H1 (cell line): ENCODE results near the gene SCO2. TPM values are rescaled to one million over a fixed set of nuclear protein-coding genes. Genes with fewer than 3 reads are reported as not detected.

ENCODE experiments used
- CTCF ChIA-PET: fragments of 300-600 bp; sonication (Branson Sonifier 250); formaldehyde crosslinking; loops from one replicate; lab custom pipeline; 2021; ENCODE audit not compliant: partially characterized antibody; lab: Charles Lee
- POLR2A ChIA-PET: fragments of 300-600 bp; sonication (Branson Sonifier 250); formaldehyde crosslinking; loops from one replicate; lab custom pipeline; 2021; ENCODE audit warnings: inconsistent platforms; ENCODE audit not compliant: partially characterized antibody; lab: Charles Lee
- DNase-seq, 2 experiments: peaks; one replicate each; pipeline versions ENCODE4 v3.0.0 to v3.0.0-alpha.2; 2010 to 2022; ENCODE audit warnings: low spot score in 2 of 2, low read depth in 1 of 2, mixed read lengths in 1 of 2
- FAIRE-seq: peaks from 2 replicates; lab custom pipeline; 2011; peaks lifted over from hg19 to GRCh38; lab: Jason Lieb, UNC
- H2AFZ ChIP-seq: 2 replicates; pipeline ENCODE4 v1.8.1; 2012; ENCODE audit warnings: low read length, inconsistent platforms
- H2AK5ac ChIP-seq: 2 replicates; pipeline ENCODE4 v1.6.1; 2013; ENCODE audit warnings: low read depth, low read length
- H2BK120ac ChIP-seq: replicated peaks from 2 replicates; pipeline ENCODE3; 2013; ENCODE audit warnings: low read depth, low read length, inconsistent platforms
- H2BK12ac ChIP-seq: 2 replicates; pipeline ENCODE4 v1.6.1; 2013; ENCODE audit warnings: low read depth, low read length
- H2BK15ac ChIP-seq: 2 replicates; pipeline ENCODE4 v1.6.1; 2013; ENCODE audit warnings: low read length
- H2BK20ac ChIP-seq: 2 replicates; pipeline ENCODE4 v1.6.1; 2013; ENCODE audit warnings: low read length
- H2BK5ac ChIP-seq: 2 replicates; pipeline ENCODE4 v1.6.1; 2013; ENCODE audit warnings: low read depth, low read length
- H3K14ac ChIP-seq: 2 replicates; pipeline ENCODE4 v1.6.1; 2013; ENCODE audit warnings: inconsistent platforms; ENCODE audit not compliant: insufficient read length
- H3K18ac ChIP-seq: 2 replicates; pipeline ENCODE4 v1.6.1; 2013; ENCODE audit warnings: low read length; ENCODE audit errors: extremely low read depth
- H3K23ac ChIP-seq: 2 replicates; pipeline ENCODE4 v1.6.1; 2013; ENCODE audit warnings: inconsistent platforms; ENCODE audit not compliant: insufficient read length
- H3K23me2 ChIP-seq: 2 replicates; pipeline ENCODE4 v1.6.1; 2013; ENCODE audit warnings: low read depth, low read length
- H3K27ac ChIP-seq: 2 replicates; pipeline ENCODE4 v1.6.1; 2011; ENCODE audit warnings: low read depth, low read length, inconsistent platforms
- H3K27me3 ChIP-seq, 4 experiments: replicated peaks in 1 of 4; 1 replicate in 1 of 4; 2 replicates in 3 of 4; pipeline versions ENCODE4 v1.6.1 to v1.8.1; 2011 to 2013; ENCODE audit warnings: low read length in 3 of 4, mild to moderate bottlenecking in 3 of 4, inconsistent platforms in 2 of 4, mixed read lengths in 2 of 4, moderate library complexity in 1 of 4; ENCODE audit not compliant: control insufficient read depth in 3 of 4, insufficient read depth in 3 of 4; ENCODE audit errors: extremely low read depth in 1 of 4
- H3K36me3 ChIP-seq, 4 experiments: 2 replicates each; pipeline versions ENCODE4 v1.6.1 to v1.8.1; 2011 to 2013; ENCODE audit warnings: mild to moderate bottlenecking in 4 of 4, low read length in 3 of 4, moderate library complexity in 2 of 4, control low read depth in 1 of 4, inconsistent platforms in 1 of 4; ENCODE audit not compliant: insufficient read depth in 4 of 4, control insufficient read depth in 2 of 4
- H3K4ac ChIP-seq: replicated peaks from 2 replicates; pipeline ENCODE3; 2013; ENCODE audit warnings: low read length, low read depth, mixed read lengths, inconsistent platforms; ENCODE audit not compliant: insufficient read length
- H3K4me1 ChIP-seq, 4 experiments: replicated peaks in 1 of 4; 1 replicate in 1 of 4; 2 replicates in 3 of 4; pipeline versions ENCODE4 v1.6.1 to v1.8.1; 2011 to 2013; ENCODE audit warnings: low read length in 3 of 4, inconsistent platforms in 2 of 4, mixed read lengths in 1 of 4; ENCODE audit not compliant: insufficient read depth in 4 of 4, control insufficient read depth in 3 of 4
- H3K4me2 ChIP-seq, 2 experiments: 2 replicates each; pipeline versions ENCODE4 v1.6.1 to v1.8.1; 2011 to 2013; ENCODE audit warnings: low read depth in 2 of 2, low read length in 2 of 2, control low read depth in 1 of 2, inconsistent platforms in 1 of 2, mild to moderate bottlenecking in 1 of 2; ENCODE audit not compliant: insufficient read depth in 1 of 2
- H3K4me3 ChIP-seq, 4 experiments: fragments of 200-600, 300-600 bp in 1 of 4; sonication (generic), shearing (Covaris generic), sonication (Bioruptor Twin) in 1 of 4; 2 replicates each; pipeline versions ENCODE4 v1.5.1 to v1.8.1; 2011 to 2016; ENCODE audit warnings: low read length in 4 of 4, low read depth in 3 of 4, control low read depth in 2 of 4, inconsistent platforms in 2 of 4, mild to moderate bottlenecking in 2 of 4, mixed read lengths in 1 of 4, moderate library complexity in 1 of 4; ENCODE audit not compliant: insufficient read depth in 2 of 4; ENCODE audit errors: extremely low read depth in 1 of 4
- H3K56ac ChIP-seq: replicated peaks from 2 replicates; pipeline ENCODE3; 2013; ENCODE audit warnings: low read depth, mild to moderate bottlenecking, mixed read lengths, low read length, inconsistent platforms; ENCODE audit not compliant: insufficient read length
- H3K79me1 ChIP-seq: 2 replicates; pipeline ENCODE4 v1.6.1; 2013; ENCODE audit warnings: low read depth, low read length, control low read depth
- H3K79me2 ChIP-seq, 2 experiments: 2 replicates each; pipeline versions ENCODE4 v1.6.1 to v1.8.1; 2012 to 2013; ENCODE audit warnings: low read length in 2 of 2, mild to moderate bottlenecking in 2 of 2, inconsistent platforms in 1 of 2; ENCODE audit not compliant: insufficient read depth in 2 of 2, control insufficient read depth in 1 of 2
- H3K9ac ChIP-seq, 4 experiments: replicated peaks in 1 of 4; 1 replicate in 1 of 4; 2 replicates in 3 of 4; pipeline versions ENCODE4 v1.6.1 to v1.8.1; 2011 to 2013; ENCODE audit warnings: low read depth in 3 of 4, low read length in 3 of 4, control low read depth in 2 of 4, mild to moderate bottlenecking in 2 of 4, moderate library complexity in 2 of 4, inconsistent platforms in 1 of 4; ENCODE audit errors: extremely low read depth in 1 of 4
- H3K9me3 ChIP-seq, 2 experiments: 2 replicates each; pipeline versions ENCODE4 v1.6.1 to v1.8.1; 2012 to 2013; ENCODE audit warnings: mild to moderate bottlenecking in 2 of 2, moderate library complexity in 2 of 2, control low read depth in 1 of 2, inconsistent platforms in 1 of 2, low read depth in 1 of 2, low read length in 1 of 2, mixed read lengths in 1 of 2; ENCODE audit not compliant: insufficient read depth in 2 of 2
- H4K20me1 ChIP-seq, 2 experiments: replicated peaks in 1 of 2; 2 replicates each; pipeline versions ENCODE3 to v1.8.1; 2011 to 2013; ENCODE audit warnings: inconsistent platforms in 2 of 2, low read length in 2 of 2, mild to moderate bottlenecking in 1 of 2; ENCODE audit not compliant: insufficient read depth in 2 of 2, control insufficient read depth in 1 of 2
- H4K5ac ChIP-seq: 2 replicates; pipeline ENCODE4 v1.6.1; 2013; ENCODE audit warnings: low read length, low read depth, mixed read lengths, inconsistent platforms; ENCODE audit not compliant: insufficient read length
- H4K8ac ChIP-seq: 2 replicates; pipeline ENCODE4 v1.8.0; 2013; ENCODE audit warnings: mild to moderate bottlenecking, moderate library complexity, low read length, inconsistent platforms; ENCODE audit not compliant: insufficient read depth; ENCODE audit errors: extremely low read depth
- H4K91ac ChIP-seq: replicated peaks from 2 replicates; pipeline ENCODE3; 2013; ENCODE audit warnings: low read length, mixed read lengths, inconsistent platforms; ENCODE audit not compliant: insufficient read length
- EP300 ChIP-seq, 2 experiments: IDR thresholded peaks; 1 replicate in 1 of 2; 2 replicates in 1 of 2; pipeline ENCODE4 v1.6.1; 2011 to 2012; ENCODE audit warnings: low read depth in 2 of 2, low read length in 2 of 2, mild to moderate bottlenecking in 2 of 2, borderline replicate concordance in 1 of 2, inconsistent platforms in 1 of 2, moderate library complexity in 1 of 2
- JUN ChIP-seq: IDR thresholded peaks from 2 replicates; pipeline ENCODE4 v1.6.1; 2011; ENCODE audit warnings: low read depth, mild to moderate bottlenecking, improper control_type of control experiment, low read length
- RAD21 ChIP-seq, 2 experiments: IDR thresholded peaks in 1 of 2; conservative IDR thresholded peaks in 1 of 2; 2 replicates each; pipeline ENCODE4 v1.6.1; 2011; ENCODE audit warnings: low read depth in 2 of 2, low read length in 2 of 2, improper control_type of control experiment in 1 of 2, inconsistent platforms in 1 of 2, mild to moderate bottlenecking in 1 of 2, moderate library complexity in 1 of 2
- SIX5 ChIP-seq: IDR thresholded peaks from 2 replicates; pipeline ENCODE4 v1.6.1; 2011; ENCODE audit warnings: mild to moderate bottlenecking, low read depth, low read length
- TAF7 ChIP-seq: optimal IDR thresholded peaks from 2 replicates; pipeline ENCODE3; 2011; ENCODE audit warnings: low read depth, mild to moderate bottlenecking, inconsistent platforms, low read length, moderate library complexity, borderline replicate concordance
- WGBS, 2 experiments: shearing (Covaris generic) in 1 of 2; methylation state at CpG; one replicate each; pipeline versions ENCODE4 v1.1.6 to v1.1.7; 2013 to 2015; ENCODE audit warnings: low lambda C conversion rate in 2 of 2, mixed read lengths in 2 of 2, inconsistent platforms in 1 of 2, low coverage in 1 of 2, missing lambda C conversion rate in 1 of 2; ENCODE audit not compliant: insufficient replicate concordance in 2 of 2, insufficient coverage in 1 of 2, insufficient read length in 1 of 2; ENCODE audit errors: extremely low coverage in 1 of 2, missing lambda C conversion rate in 1 of 2; 5-methylcytosine and 5-hydroxymethylcytosine counted together
- polyA plus RNA-seq, 7 experiments: library from polyadenylated mRNA; depleted of rRNA in 3 of 7; stranded (reverse) in 5 of 7; unstranded in 2 of 7; fragments of >200 nt in 5 of 7; fragments of 200-250 nt in 2 of 7; gene quantifications; 1 replicate in 5 of 7; 2 replicates in 1 of 7; 4 replicates in 1 of 7; pipeline versions ENCODE4 v1.2.1 to v1.2.3, GENCODE V29; 2011 to 2013; ENCODE audit warnings: missing spikeins in 2 of 7, mixed read lengths in 2 of 7
- total RNA-seq: library from RNA; stranded (reverse); fragmentation: NEBNext Ultra II Directional; extraction: Animal tissue kit (Norgen Biotek cat#: 25700); gene quantifications from 2 replicates; pipeline ENCODE4 v1.2.1, GENCODE V29; 2021

The SCO2 gene
- total and polyA plus RNA-seq, 2 of the 8 experiments (the other 6 are each of a cell fraction or from before 2014, with no cell fraction given): 2.0 TPM; not detected in 1

- H3K14ac ChIP-seq: no peak overlapping the region
- peaks cover 3% of the 10 kb centered on the region; the same call in 1 of the 2 replicates for H3K23me2 ChIP-seq
- peak overlapping the region; percentile 33 to 77 (median 71); a peak in 7 of 8 replicates for H3K4me3 ChIP-seq
- no peak overlapping the region for H2AK5ac ChIP-seq
- H2BK12ac ChIP-seq: no peak overlapping the region
- H3K4ac ChIP-seq: no peak overlapping the region
- TF ChIP-seq TAF7 (no peak), SIX5 (no peak), EP300 (IDR thresholded peaks at IDR 0.05; ENCODE audit: borderline replicate concordance in 1 of 2, low read depth in 2 of 2, low read length in 2 of 2) (no peak), JUN (no peak), RAD21 (IDR thresholded peaks at IDR 0.05 in 1 of 2, conservative IDR thresholded peaks at IDR 0.05 in 1 of 2; ENCODE audit: low read depth in 2 of 2, low read length in 2 of 2) (no peak)
- no peak overlapping the region for H2BK15ac ChIP-seq
- peaks cover 0 to 3% (median 0%) of the 10 kb centered on the region in 4 experiments; a peak in 2 of 7 replicates for H3K4me1 ChIP-seq
- H3K18ac ChIP-seq: no peak overlapping the region
- ChIA-PET POLR2A (interaction anchor here (1.4 to 5.4 kb wide), 4 partner anchors 9 to 38 kb away, joined by 7 to 37 read pairs (median 12); partner anchors contain the start of genes CHKB, CPT1B and SCO2), CTCF (interaction anchor here (0.7 to 4.8 kb wide), 32 partner anchors 10 to 345 kb away, joined by 3 to 84 read pairs (median 4); partner anchors contain the start of genes CPT1B, KLHDC7B, SCO2 and SHANK3)
- H3K9me3 ChIP-seq: no peaks in the 10 kb centered on the region
- FAIRE-seq (no peak), DNase-seq (no peak)
- peak overlapping the region; percentile 72 to 95 for H3K4me2 ChIP-seq
- H3K79me1 ChIP-seq: no peaks in the 10 kb centered on the region
- H4K8ac ChIP-seq: no peak overlapping the region; the same call in 1 of the 2 replicates
- H3K56ac ChIP-seq: no peak overlapping the region
- H3K79me2 ChIP-seq: no peaks in the 10 kb centered on the region
- H2AFZ ChIP-seq: peak overlapping the region; percentile 47; the same call in 1 of the 2 replicates
- no peak overlapping the region for H3K27ac ChIP-seq
- H3K27me3 ChIP-seq: peaks cover 0 to 5% (median 3%) of the 10 kb centered on the region in 4 experiments; a peak in 5 of 7 replicates
- no peak overlapping the region for H2BK20ac ChIP-seq
- no peaks in the 10 kb centered on the region for H4K20me1 ChIP-seq
- no peak overlapping the region for H4K91ac ChIP-seq
- peaks cover under 1 to 3% (median 1%) of the 10 kb centered on the region in 4 experiments; a peak in 5 of 8 replicates for H3K36me3 ChIP-seq
- no peak overlapping the region for H4K5ac ChIP-seq
- H2BK120ac ChIP-seq: no peak overlapping the region
- H2BK5ac ChIP-seq: no peak overlapping the region
- H3K9ac ChIP-seq: peak overlapping the region in 1 of 4 experiments; percentile 2; a peak in 1 of 7 replicates
- 52% methylated on average over 17 of the region's 17 CpGs; no CpG with 5 or more reads in 1 of the 2 experiments for WGBS, 2 experiments
- H3K23ac ChIP-seq: no peak overlapping the region
Observed at GRCh38 chr22:50563413-50564160, 38.2 kb upstream of the SCO2 start.
